PC-3 (cell line): ENCODE results near the gene GPRC5C. TPM values are rescaled to one million over a fixed set of nuclear protein-coding genes. Genes with fewer than 3 reads are reported as not detected.

ENCODE experiments used
- ATAC-seq: fragments of 200-7000 bp; cut with Tn5 transposase; 2 replicates; pipeline ENCODE4 v1.9.1; 2020; ENCODE audit warnings: mild to moderate bottlenecking, moderate library complexity
- BruUV-seq: library from RNA; stranded (reverse); fragments of 400-500 nt; replicated peaks from 2 replicates; lab custom pipeline; 2021; lab: Mats Ljungman, UMichigan
- CTCF ChIA-PET: fragments of 300-600 bp; sonication (Branson Sonifier 250); formaldehyde crosslinking; loops from one replicate; lab custom pipeline; 2022; ENCODE audit warnings: antibody characterized with exemption; lab: Charles Lee
- POLR2A ChIA-PET: fragments of 300-600 bp; sonication (Branson Sonifier 250); formaldehyde crosslinking; loops from one replicate; lab custom pipeline; 2022; ENCODE audit warnings: antibody characterized with exemption; ENCODE audit not compliant: unreplicated experiment; lab: Charles Lee
- DNase-seq: peaks from one replicate; pipeline ENCODE4 v3.0.0-alpha.2; 2015
- H2AFZ ChIP-seq: fragments of 300-600 bp; sonication (generic); 2 replicates; pipeline ENCODE4 v1.6.0; 2016; ENCODE audit warnings: antibody characterized with exemption, low read length
- H3F3A ChIP-seq: fragments of 300-600 bp; sonication (generic); one replicate; pipeline ENCODE4 v1.6.0; 2017; ENCODE audit warnings: antibody characterized with exemption, low read length, control low read depth, mild to moderate bottlenecking; ENCODE audit not compliant: unreplicated experiment
- H3K27ac ChIP-seq: fragments of 300-600 bp; sonication (generic); 2 replicates; pipeline ENCODE4 v1.5.1; 2016; ENCODE audit warnings: mild to moderate bottlenecking, low read length
- H3K27me3 ChIP-seq: fragments of 300-600 bp; sonication (generic); 2 replicates; pipeline ENCODE4 v1.6.1; 2016; ENCODE audit warnings: low read length, mixed read lengths
- H3K36me3 ChIP-seq: fragments of 300-600 bp; sonication (generic); 2 replicates; pipeline ENCODE4 v1.6.1; 2016; ENCODE audit warnings: low read depth, mixed run types, low read length, mixed read lengths
- H3K4me1 ChIP-seq: fragments of 300-600 bp; sonication (generic); 2 replicates; pipeline ENCODE4 v1.5.1; 2016; ENCODE audit warnings: low read length; ENCODE audit not compliant: insufficient read depth
- H3K4me2 ChIP-seq: fragments of 300-600 bp; sonication (generic); 2 replicates; pipeline ENCODE4 v1.6.0; 2016; ENCODE audit warnings: low read length
- H3K4me3 ChIP-seq: fragments of 300-600 bp; sonication (generic); 2 replicates; pipeline ENCODE4 v1.5.1; 2016; ENCODE audit warnings: mild to moderate bottlenecking, low read length, mixed read lengths
- H3K79me2 ChIP-seq: fragments of 300-600 bp; sonication (generic); 2 replicates; pipeline ENCODE4 v1.6.1; 2017; ENCODE audit warnings: low read length, mixed read lengths
- H3K9ac ChIP-seq: fragments of 300-600 bp; sonication (generic); 2 replicates; pipeline ENCODE4 v1.6.0; 2016; ENCODE audit warnings: mild to moderate bottlenecking, low read length
- H3K9me2 ChIP-seq: fragments of 300-600 bp; sonication (generic); replicated peaks from 2 replicates; pipeline ENCODE4 v1.6.1; 2016; ENCODE audit warnings: mixed run types, low read length, mixed read lengths
- H3K9me3 ChIP-seq: fragments of 300-600 bp; sonication (generic); 2 replicates; pipeline ENCODE4 v1.6.1; 2016; ENCODE audit warnings: low read length, mixed read lengths
- H4K20me1 ChIP-seq: fragments of 300-600 bp; sonication (generic); 2 replicates; pipeline ENCODE4 v1.6.1; 2016; ENCODE audit warnings: low read length, mixed read lengths
- CTCF ChIP-seq: fragments of 300-600 bp; sonication (generic); conservative IDR thresholded peaks from 2 replicates; pipeline ENCODE4 v1.5.1; 2017; ENCODE audit warnings: antibody characterized with exemption, low read depth, mild to moderate bottlenecking, low read length
- EZH2 ChIP-seq: fragments of 300-600 bp; sonication (generic); IDR thresholded peaks from one replicate; pipeline ENCODE4 v1.6.1; 2017; ENCODE audit warnings: antibody characterized with exemption, mild to moderate bottlenecking, low read length; ENCODE audit not compliant: unreplicated experiment
- EZH2phosphoT487 ChIP-seq: fragments of 300-600 bp; sonication (generic); IDR thresholded peaks from 2 replicates; pipeline ENCODE4 v1.6.1; 2018; ENCODE audit warnings: mild to moderate bottlenecking, antibody characterized with exemption, low read length, borderline replicate concordance
- intact Hi-C: fragments of 100-400 bp; cut with micrococcal nuclease; formaldehyde crosslinking; loops from 2 replicates; pipeline ENCODE4 v1.9.0; 2023
- total RNA-seq: library from RNA; depleted of rRNA; stranded (reverse); fragments of >200 nt; gene quantifications from 2 replicates; pipeline ENCODE4 v1.2.3, GENCODE V29; 2014

GPRC5C gene
- total RNA-seq, 1 experiment from 2014 or later, result 209 TPM

- TSS peak; percentile 3 for BruUV-seq
- ATAC-seq, result no peak
- Histone ChIP-seq H3F3A (no peaks in the 10 kb centered on the region), H4K20me1 (peaks cover 21% of the 10 kb centered on the region; the same call in 1 of the 2 replicates), H3K9ac (no peak overlapping the region), H3K9me2 (no peaks in the 10 kb centered on the region), H3K9me3 (0 out of 2 replicates have a peak, but pooled peaks cover 6% of the 10 kb centered on the region), H3K4me3 (no peak overlapping the region), H3K27ac (no peak overlapping the region), H3K4me2 (no peak overlapping the region), H3K4me1 (peaks cover 13% of the 10 kb centered on the region), H3K79me2 (peaks cover 45% of the 10 kb centered on the region), H3K36me3 (peaks cover 44% of the 10 kb centered on the region), H3K27me3 (no peaks in the 10 kb centered on the region), H2AFZ (no peak overlapping the region)
- no peak for DNase-seq
- no peak for TF ChIP-seq CTCF
- TF ChIP-seq EZH2, result no peak
- TF ChIP-seq EZH2phosphoT487, result no peak
- POLR2A ChIA-PET, result no interaction called here
- intact Hi-C loops, result no loop called here
- CTCF ChIA-PET, result no interaction called here
These were observed 8.0 kb downstream of the GPRC5C start for GRCh38 chr17:74439691-74440567.

GRCh38 chr17:74441537-74441936 lies 9.6 kb downstream of the GPRC5C start:
- CTCF ChIA-PET, result no interaction called here

GRCh38 chr17:74442291-74442669 lies 10.4 kb downstream of the GPRC5C start:
- H3K9me2 ChIP-seq, result no peaks in the 10 kb centered on the region
- ChIA-PET CTCF (no interaction called here), POLR2A (no interaction called here)
- no peaks in the 10 kb centered on the region for H3F3A ChIP-seq
- BruUV-seq, result no TSS peak
- ATAC-seq (no peak), DNase-seq (no peak)
- TF ChIP-seq CTCF (no peak), EZH2phosphoT487 (no peak), EZH2 (no peak)
- 0 out of 2 replicates have a peak, but pooled peaks cover 2% of the 10 kb centered on the region for H3K9me3 ChIP-seq
- peak overlapping the region; percentile 36 for H3K4me2 ChIP-seq
- no peak overlapping the region for H3K9ac ChIP-seq
- peaks cover 13% of the 10 kb centered on the region for H3K4me1 ChIP-seq
- no peak overlapping the region for H3K4me3 ChIP-seq
- intact Hi-C loops, result no loop called here
- H3K79me2 ChIP-seq, result peaks cover 21% of the 10 kb centered on the region
- H3K27ac ChIP-seq, result no peak overlapping the region
- no peaks in the 10 kb centered on the region for H3K27me3 ChIP-seq
- H2AFZ ChIP-seq, result no peak overlapping the region
- peaks cover 40% of the 10 kb centered on the region for H3K36me3 ChIP-seq
- H4K20me1 ChIP-seq, result 0 out of 2 replicates have a peak, but pooled peaks cover 10% of the 10 kb centered on the region

More at GRCh38 chr17:74441537-74441936, 9.6 kb downstream of the GPRC5C start:
- 0 out of 2 replicates have a peak, but pooled peaks cover 10% of the 10 kb centered on the region for H4K20me1 ChIP-seq
- H3K9me2 ChIP-seq, result no peaks in the 10 kb centered on the region
- peaks cover 29% of the 10 kb centered on the region for H3K79me2 ChIP-seq
- no peak overlapping the region for H2AFZ ChIP-seq
- BruUV-seq, result no TSS peak
- H3K27ac ChIP-seq, result no peak overlapping the region
- no peak for DNase-seq
- peaks cover 41% of the 10 kb centered on the region for H3K36me3 ChIP-seq
- H3K4me1 ChIP-seq, result peaks cover 13% of the 10 kb centered on the region
- POLR2A ChIA-PET, result no interaction called here
- TF ChIP-seq EZH2phosphoT487, result no peak
- intact Hi-C loops, result no loop called here
- H3K9me3 ChIP-seq, result 0 out of 2 replicates have a peak, but pooled peaks cover 6% of the 10 kb centered on the region
- no peak overlapping the region for H3K4me3 ChIP-seq
- no peak for ATAC-seq
- H3K27me3 ChIP-seq, result no peaks in the 10 kb centered on the region
- no peak overlapping the region for H3K9ac ChIP-seq
- no peak overlapping the region for H3K4me2 ChIP-seq
- no peaks in the 10 kb centered on the region for H3F3A ChIP-seq
